ENCODE measurements around the gene B2M.
"Not testable (repeated sequence)": the region's sequence is repeated elsewhere in the genome, so short reads cannot be mapped to it uniquely, and the experiment has no call there.

Gene B2M

GRCh38 chr15:44711096-44711742, at the start of gene B2M, which contains the start of gene PATL2:
TSS of gene B2M (plus strand) at chr15:44711517. CDS start at chr15:44711547, 30 bp downstream.
TSS of gene PATL2 (minus strand) at chr15:44711323. CDS start at chr15:44676490, 34,833 bp downstream.
- in situ Hi-C loops (cut with HindIII; ENCODE audit: low sequenced_read_pairs) = no loop called here

GRCh38 chr15:44661576-44661975, 49.7 kb upstream of the B2M start:
- in situ Hi-C loops (cut with HindIII; ENCODE audit: low sequenced_read_pairs) = no loop called here

- in situ Hi-C loops (cut with HindIII; ENCODE audit: low sequenced_read_pairs) = no loop called here
These were observed 48.6 kb upstream of the B2M start for GRCh38 chr15:44662478-44663409.

GRCh38 chr15:44663410-44664308, 47.7 kb upstream of the B2M start, which contains the start of gene SPG11:
TSS of gene SPG11 (minus strand) at chr15:44663662. CDS start at chr15:44663647, 15 bp downstream.
- in situ Hi-C loops (cut with HindIII; ENCODE audit: low sequenced_read_pairs) = no loop called here

GRCh38 chr15:44666210-44667038, 44.9 kb upstream of the B2M start:
- in situ Hi-C loops (cut with HindIII; ENCODE audit: low sequenced_read_pairs) = loop anchor here (5.0 kb wide), 1 partner anchor 71 kb away; the partner anchor contains the start of gene TRIM69

- in situ Hi-C loops (cut with HindIII; ENCODE audit: low sequenced_read_pairs) = loop anchor here (5.0 kb wide), 1 partner anchor 70 kb away; the partner anchor contains the start of gene TRIM69
These were observed 44.3 kb upstream of the B2M start for GRCh38 chr15:44667039-44667360.

- in situ Hi-C loops (cut with HindIII; ENCODE audit: low sequenced_read_pairs) = loop anchor here (5.0 kb wide), 1 partner anchor 68 kb away; the partner anchor contains the start of gene TRIM69
These were observed 42.4 kb upstream of the B2M start for GRCh38 chr15:44668921-44669320.

GRCh38 chr15:44670087-44670950, 41.0 kb upstream of the B2M start:
- in situ Hi-C loops (cut with HindIII; ENCODE audit: low sequenced_read_pairs) = no loop called here

- in situ Hi-C loops (cut with HindIII; ENCODE audit: low sequenced_read_pairs) = no loop called here
These were observed 37.7 kb upstream of the B2M start for GRCh38 chr15:44673639-44674038.

- in situ Hi-C loops (cut with HindIII; ENCODE audit: low sequenced_read_pairs) = no loop called here
These were observed 35.4 kb upstream of the B2M start for GRCh38 chr15:44675911-44676310.

GRCh38 chr15:44676676-44677075, 34.6 kb upstream of the B2M start:
- in situ Hi-C loops (cut with HindIII; ENCODE audit: low sequenced_read_pairs) = no loop called here

GRCh38 chr15:44682211-44682610, 29.1 kb upstream of the B2M start:
- in situ Hi-C loops (cut with HindIII; ENCODE audit: low sequenced_read_pairs) = no loop called here

GRCh38 chr15:44682809-44683682, 28.3 kb upstream of the B2M start:
- in situ Hi-C loops (cut with HindIII; ENCODE audit: low sequenced_read_pairs) = not testable (repeated sequence)

GRCh38 chr15:44689318-44689717, 22.0 kb upstream of the B2M start:
- in situ Hi-C loops (cut with HindIII; ENCODE audit: low sequenced_read_pairs) = not testable (repeated sequence)

GRCh38 chr15:44690245-44690644, 21.1 kb upstream of the B2M start:
- in situ Hi-C loops (cut with HindIII; ENCODE audit: low sequenced_read_pairs) = not testable (repeated sequence)

GRCh38 chr15:44692659-44693058, 18.7 kb upstream of the B2M start:
- in situ Hi-C loops (cut with HindIII; ENCODE audit: low sequenced_read_pairs) = no loop called here

- in situ Hi-C loops (cut with HindIII; ENCODE audit: low sequenced_read_pairs) = no loop called here
These were observed 16.9 kb upstream of the B2M start for GRCh38 chr15:44694416-44694815.

- in situ Hi-C loops (cut with HindIII; ENCODE audit: low sequenced_read_pairs) = no loop called here
These were observed 16.0 kb upstream of the B2M start for GRCh38 chr15:44695294-44695693.
